IMR-90 (cell line): ENCODE measurements around the gene SMARCA2. TPM values are rescaled to one million over a fixed set of nuclear protein-coding genes. Genes with fewer than 3 reads are reported as not detected.

Source experiments
- ATAC-seq: fragments of 200-7000 bp; cut with Tn5 transposase; 2 replicates; pipeline ENCODE4 v1.9.1; 2020; ENCODE audit warnings: low read depth, mild to moderate bottlenecking, moderate library complexity
- BruUV-seq: library from RNA; stranded (reverse); fragments of 400-500 nt; replicated peaks from 2 replicates; lab custom pipeline; 2021; lab: Mats Ljungman, UMichigan
- CTCF ChIA-PET: fragments of 300-600 bp; formaldehyde crosslinking; extraction: SDS; loops from one replicate; lab custom pipeline; 2021; ENCODE audit warnings: antibody characterized with exemption; lab: Yijun Ruan, JAX
- POLR2A ChIA-PET: fragments of 300-600 bp; sonication (Branson Sonifier 250); formaldehyde crosslinking; loops from one replicate; lab custom pipeline; 2022; ENCODE audit warnings: antibody characterized with exemption; ENCODE audit not compliant: unreplicated experiment; lab: Charles Lee
- DNase-seq: peaks from one replicate; pipeline ENCODE4 v3.0.0; 2013
- H2AFZ ChIP-seq: replicated peaks from 2 replicates; pipeline ENCODE3; 2013; ENCODE audit warnings: low read length, mild to moderate bottlenecking; ENCODE audit not compliant: poor library complexity
- H2AK5ac ChIP-seq: 2 replicates; pipeline ENCODE4 v1.6.1; 2013; ENCODE audit warnings: low read depth, low read length, inconsistent platforms
- H2AK9ac ChIP-seq: replicated peaks from 2 replicates; pipeline ENCODE3; 2013; ENCODE audit warnings: mild to moderate bottlenecking, low read depth, low read length, moderate library complexity; ENCODE audit not compliant: poor library complexity
- H2BK120ac ChIP-seq: 2 replicates; pipeline ENCODE4 v1.6.1; 2013; ENCODE audit warnings: low read depth, low read length, inconsistent platforms
- H2BK15ac ChIP-seq: 3 replicates; pipeline ENCODE4 v1.6.1; 2013; ENCODE audit warnings: low read depth, low read length, inconsistent platforms
- H2BK20ac ChIP-seq: 2 replicates; pipeline ENCODE4 v1.6.1; 2013; ENCODE audit warnings: low read depth, mild to moderate bottlenecking, inconsistent platforms, low read length, moderate library complexity
- H2BK5ac ChIP-seq: 2 replicates; pipeline ENCODE4 v1.6.1; 2013; ENCODE audit warnings: mild to moderate bottlenecking, low read depth, low read length, inconsistent platforms; ENCODE audit not compliant: poor library complexity, severe bottlenecking
- H3K14ac ChIP-seq: replicated peaks from 2 replicates; pipeline ENCODE4 v1.6.1; 2013; ENCODE audit warnings: low read depth, low read length, inconsistent platforms
- H3K18ac ChIP-seq: 2 replicates; pipeline ENCODE4 v1.6.1; 2013; ENCODE audit warnings: low read depth, low read length, control low read depth
- H3K23ac ChIP-seq: 2 replicates; pipeline ENCODE4 v1.6.1; 2013; ENCODE audit warnings: low read depth, low read length, inconsistent platforms
- H3K27ac ChIP-seq: 2 replicates; pipeline ENCODE4 v1.5.1; 2013; ENCODE audit warnings: mild to moderate bottlenecking, control low read depth, low read length; ENCODE audit not compliant: insufficient read depth
- H3K27me3 ChIP-seq: 2 replicates; pipeline ENCODE4 v1.6.1; 2013; ENCODE audit warnings: low read length; ENCODE audit not compliant: control insufficient read depth, insufficient read depth
- H3K36me3 ChIP-seq: 2 replicates; pipeline ENCODE4 v1.6.1; 2013; ENCODE audit warnings: low read length, mixed read lengths; ENCODE audit not compliant: control insufficient read depth, insufficient read depth
- H3K4ac ChIP-seq: 2 replicates; pipeline ENCODE4 v1.6.1; 2013; ENCODE audit warnings: low read depth, low read length, inconsistent platforms
- H3K4me1 ChIP-seq: 2 replicates; pipeline ENCODE4 v1.6.1; 2013; ENCODE audit warnings: low read length, mixed read lengths; ENCODE audit not compliant: control insufficient read depth, insufficient read depth
- H3K4me2 ChIP-seq: 2 replicates; pipeline ENCODE4 v1.6.1; 2013; ENCODE audit warnings: low read depth, mild to moderate bottlenecking, control low read depth, low read length, moderate library complexity
- H3K4me3 ChIP-seq: 2 replicates; pipeline ENCODE4 v1.5.1; 2013; ENCODE audit warnings: low read depth, mild to moderate bottlenecking, control low read depth, low read length, moderate library complexity; ENCODE audit not compliant: insufficient read depth
- H3K56ac ChIP-seq: 2 replicates; pipeline ENCODE4 v1.6.1; 2013; ENCODE audit warnings: low read length, inconsistent platforms; ENCODE audit not compliant: insufficient read depth; ENCODE audit errors: extremely low read depth
- H3K79me1 ChIP-seq, 2 experiments: 2 replicates each; pipeline ENCODE4 v1.6.1; 2013; ENCODE audit warnings: low read length in 2 of 2, inconsistent platforms in 1 of 2, low read depth in 1 of 2
- H3K9ac ChIP-seq: 2 replicates; pipeline ENCODE4 v1.6.1; 2013; ENCODE audit warnings: low read depth, low read length, control low read depth
- H3K9me1 ChIP-seq: 2 replicates; pipeline ENCODE4 v1.6.1; 2013; ENCODE audit warnings: low read length, inconsistent platforms; ENCODE audit not compliant: insufficient read depth
- H3K9me3 ChIP-seq: 2 replicates; pipeline ENCODE4 v1.6.1; 2013; ENCODE audit warnings: low read length; ENCODE audit not compliant: control insufficient read depth, insufficient read depth
- H4K20me1 ChIP-seq: 2 replicates; pipeline ENCODE4 v1.6.1; 2013; ENCODE audit warnings: low read length, inconsistent platforms; ENCODE audit not compliant: insufficient read depth
- H4K5ac ChIP-seq: 2 replicates; pipeline ENCODE4 v1.6.1; 2013; ENCODE audit warnings: mild to moderate bottlenecking, low read depth, low read length, control low read depth
- H4K8ac ChIP-seq, 2 experiments: 2 replicates each; pipeline ENCODE4 v1.6.1; 2013; ENCODE audit warnings: low read depth in 2 of 2, low read length in 2 of 2, control low read depth in 1 of 2, inconsistent platforms in 1 of 2
- H4K91ac ChIP-seq: 2 replicates; pipeline ENCODE4 v1.6.1; 2013; ENCODE audit warnings: low read depth, low read length, inconsistent platforms; ENCODE audit not compliant: insufficient read depth
- BHLHE40 ChIP-seq: fragments of 150-350 bp; IDR thresholded peaks from 2 replicates; pipeline ENCODE4 v1.6.1; 2016; ENCODE audit warnings: mild to moderate bottlenecking, low read depth, low read length
- CEBPB ChIP-seq: IDR thresholded peaks from 2 replicates; pipeline ENCODE4 v1.6.1; 2012; ENCODE audit warnings: low read depth, low read length, improper control_type of control experiment
- CTCF ChIP-seq: conservative IDR thresholded peaks from 2 replicates; pipeline ENCODE4 v1.5.1; 2012; ENCODE audit warnings: mild to moderate bottlenecking, low read depth, low read length, improper control_type of control experiment
- ELK1 ChIP-seq: fragments of 150-350 bp; IDR thresholded peaks from 2 replicates; pipeline ENCODE4 v1.6.1; 2016; ENCODE audit warnings: low read depth, mild to moderate bottlenecking, low read length, moderate library complexity, borderline replicate concordance
- FOS ChIP-seq: fragments of 150-350 bp; IDR thresholded peaks from 2 replicates; pipeline ENCODE4 v1.6.1; 2016; ENCODE audit warnings: low read depth, low read length
- MAFK ChIP-seq: IDR thresholded peaks from 2 replicates; pipeline ENCODE4 v1.6.1; 2012; ENCODE audit warnings: low read depth, low read length, improper control_type of control experiment
- MXI1 ChIP-seq: IDR thresholded peaks from 2 replicates; pipeline ENCODE4 v1.6.1; 2012; ENCODE audit warnings: low read depth, mild to moderate bottlenecking, low read length, moderate library complexity, borderline replicate concordance
- NFE2L2 ChIP-seq: fragments of 150-350 bp; IDR thresholded peaks from 2 replicates; pipeline ENCODE4 v1.6.1; 2016; ENCODE audit warnings: low read depth, mild to moderate bottlenecking, low read length
- POLR2A ChIP-seq: IDR thresholded peaks from 2 replicates; pipeline ENCODE4 v1.6.1; 2012; ENCODE audit warnings: mild to moderate bottlenecking, low read depth, low read length
- RAD21 ChIP-seq: IDR thresholded peaks from 2 replicates; pipeline ENCODE4 v1.6.1; 2012; ENCODE audit warnings: low read length, improper control_type of control experiment
- RFX5 ChIP-seq: IDR thresholded peaks from 2 replicates; pipeline ENCODE4 v1.8.0; 2012; ENCODE audit warnings: low read depth, mild to moderate bottlenecking, low read length, moderate library complexity
- SMC3 ChIP-seq: fragments of 150-350 bp; IDR thresholded peaks from 2 replicates; pipeline ENCODE4 v1.6.1; 2016; ENCODE audit warnings: low read depth, mild to moderate bottlenecking, antibody characterized with exemption, low read length, moderate library complexity
- USF2 ChIP-seq: fragments of 150-350 bp; IDR thresholded peaks from 2 replicates; pipeline ENCODE4 v1.6.1; 2017; ENCODE audit warnings: mild to moderate bottlenecking, antibody characterized with exemption, low read length, low read depth
- WGBS, 2 experiments: methylation state at CpG; one replicate each; pipeline versions ENCODE4 v1.1.5 to v1.1.7; 2013; ENCODE audit warnings: missing lambda C conversion rate in 2 of 2; ENCODE audit not compliant: insufficient read length in 1 of 2; ENCODE audit errors: extremely low coverage in 2 of 2; 5-methylcytosine and 5-hydroxymethylcytosine counted together
- dilution Hi-C: fragments of 300-500 bp; cut with HindIII; formaldehyde crosslinking; loops from one replicate; pipeline ENCODE4 v1.14.3; 2018; ENCODE audit warnings: low sequenced_read_pairs; ENCODE audit not compliant: unreplicated experiment
- in situ Hi-C: fragments of 300-500 bp; cut with MboI; formaldehyde crosslinking; loops from 3 replicates; pipeline ENCODE4 v1.14.3; 2019; ENCODE audit warnings: low sequenced_read_pairs, inconsistent platforms, mixed read lengths
- intact Hi-C: fragments of 100-400 bp; cut with micrococcal nuclease; formaldehyde crosslinking; loops from 2 replicates; pipeline ENCODE4 v1.10.0; 2022
- polyA plus RNA-seq, 3 experiments: library from polyadenylated mRNA; depleted of rRNA; stranded (reverse); fragments of >200 nt; gene quantifications; 2 replicates each; pipeline ENCODE4 v1.2.3, GENCODE V29; 2012; ENCODE audit warnings: low replicate concordance in 1 of 3
- total RNA-seq: library from RNA; depleted of rRNA; stranded (reverse); fragments of >200 nt; gene quantifications from 2 replicates; pipeline ENCODE4 v1.2.3, GENCODE V29; 2012

The SMARCA2 gene
- total and polyA plus RNA-seq, 2 of the 4 experiments (the other 2 are of a cell fraction), result 25.3 to 26.7 TPM

- no peak for TF ChIP-seq CTCF
- TF ChIP-seq RAD21, result no peak
- no peak for TF ChIP-seq POLR2A
- TF ChIP-seq BHLHE40, result no peak
- no peak for TF ChIP-seq MXI1
- no peak for TF ChIP-seq FOS
- TF ChIP-seq NFE2L2, result no peak
- TF ChIP-seq MAFK, result no peak
- TF ChIP-seq USF2, result no peak
- TF ChIP-seq ELK1, result no peak
- TF ChIP-seq CEBPB, result no peak
- no peak for TF ChIP-seq SMC3
- no peak for TF ChIP-seq RFX5
- Histone ChIP-seq H3K4me2 (no peak overlapping the region), H3K9me1 (no peaks in the 10 kb centered on the region), H3K4me1 (no peaks in the 10 kb centered on the region), H2BK5ac (no peak overlapping the region), H3K18ac (no peak overlapping the region), H3K27me3 (no peaks in the 10 kb centered on the region), H3K36me3 (no peaks in the 10 kb centered on the region), H3K23ac (no peak overlapping the region), H2BK15ac (no peak overlapping the region), H2AK9ac (no peak overlapping the region), H2BK20ac (no peak overlapping the region), H3K9ac (no peak overlapping the region), H3K14ac (no peak overlapping the region), H2AFZ (no peak overlapping the region), H3K27ac (no peak overlapping the region), H4K20me1 (no peaks in the 10 kb centered on the region), H4K91ac (no peak overlapping the region), H3K4ac (no peak overlapping the region), H3K79me1 (no peaks in the 10 kb centered on the region), H4K8ac (no peak overlapping the region), H4K5ac (no peak overlapping the region), H3K4me3 (no peak overlapping the region), H2BK120ac (no peak overlapping the region), H2AK5ac (no peak overlapping the region), H3K9me3 (no peaks in the 10 kb centered on the region), H3K56ac (no peak overlapping the region)
- intact Hi-C loops (no loop called here), in situ Hi-C loops (no loop called here), dilution Hi-C loops (no loop called here)
- POLR2A ChIA-PET, result no interaction called here
- no TSS peak for BruUV-seq
- CTCF ChIA-PET, result interaction anchor here (0.7 kb wide), 1 partner anchor 512 kb away, joined by 3 read pairs; no protein-coding TSS in a partner anchor
- WGBS, 2 experiments, result no CpG with 5 or more reads among the region's 2 CpGs
- DNase-seq, result no peak
- ATAC-seq, result no peak
Observed at GRCh38 chr9:2216591-2216990, 201.4 kb downstream of the SMARCA2 start.
